HFFc6 (cell line): ENCODE results near the gene ERCC1. TPM values are rescaled to one million over a fixed set of nuclear protein-coding genes. Genes with fewer than 3 reads are reported as not detected.

ENCODE experiments used
- DNase-seq: peaks from one replicate; pipeline ENCODE4 v3.0.0-alpha.2; 2018
- H3K27ac Mint-ChIP-seq: 2 replicates; pipeline ENCODE4 v1.8.0; 2020; ENCODE audit warnings: mild to moderate bottlenecking, mixed read lengths
- H3K27me3 Mint-ChIP-seq: 2 replicates; pipeline ENCODE4 v1.8.0; 2021; ENCODE audit warnings: mild to moderate bottlenecking, moderate library complexity, mixed read lengths; ENCODE audit not compliant: insufficient read depth
- H3K36me3 Mint-ChIP-seq: 2 replicates; pipeline ENCODE4 v1.8.0; 2021; ENCODE audit warnings: low read depth, mixed read lengths
- H3K4me1 Mint-ChIP-seq: 2 replicates; pipeline ENCODE4 v1.8.0; 2020; ENCODE audit warnings: low read depth, mixed read lengths
- H3K4me3 Mint-ChIP-seq: 2 replicates; pipeline ENCODE4 v1.8.0; 2020; ENCODE audit warnings: mild to moderate bottlenecking, moderate library complexity, mixed read lengths
- H3K9me3 Mint-ChIP-seq: 2 replicates; pipeline ENCODE4 v1.8.0; 2020; ENCODE audit warnings: mild to moderate bottlenecking, mixed read lengths
- CTCF ChIP-seq: fragments of 200-600 bp; sonication (generic); IDR thresholded peaks from 2 replicates; pipeline ENCODE4 v1.5.0; 2021; ENCODE audit warnings: antibody characterized with exemption, mild to moderate bottlenecking
- total RNA-seq, 6 experiments: library from RNA; stranded (reverse); fragmentation: NEBNext Ultra II Directional; extraction: Animal tissue kit (Norgen Biotek cat#: 25700); gene quantifications; 2 replicates in 1 of 6; 3 replicates in 5 of 6; pipeline ENCODE4 v1.2.3, GENCODE V29; 2021

The ERCC1 gene
- total RNA-seq, 6 experiments from 2014 or later: 106 to 129 (median 117) TPM

GRCh38 chr19:45442778-45443461, 19.2 kb upstream of the ERCC1 start:
- Mint-ChIP-seq H3K27me3 (peaks cover 8% of the 10 kb centered on the region), H3K4me1 (peaks cover 52% of the 10 kb centered on the region), H3K9me3 (no peaks in the 10 kb centered on the region), H3K27ac (peak overlapping the region; percentile 100), H3K36me3 (no peaks in the 10 kb centered on the region), H3K4me3 (peak overlapping the region; percentile 91)
- no peak for DNase-seq
- no peak for TF ChIP-seq CTCF

- Mint-ChIP-seq H3K4me1 (peaks cover 52% of the 10 kb centered on the region), H3K9me3 (no peaks in the 10 kb centered on the region), H3K36me3 (no peaks in the 10 kb centered on the region), H3K27ac (peak overlapping the region; percentile 100), H3K27me3 (peaks cover 8% of the 10 kb centered on the region), H3K4me3 (peak overlapping the region; percentile 91)
- DNase-seq: no peak
- no peak for TF ChIP-seq CTCF
These were observed 18.7 kb upstream of the ERCC1 start for GRCh38 chr19:45442408-45442777.

GRCh38 chr19:45440873-45441654, 17.3 kb upstream of the ERCC1 start:
- H3K27ac Mint-ChIP-seq: peak overlapping the region; percentile 82
- H3K4me3 Mint-ChIP-seq: peak overlapping the region; percentile 59
- peak; percentile 53 for DNase-seq
- H3K27me3 Mint-ChIP-seq: peaks cover 8% of the 10 kb centered on the region
- H3K36me3 Mint-ChIP-seq: no peaks in the 10 kb centered on the region
- H3K9me3 Mint-ChIP-seq: no peaks in the 10 kb centered on the region
- peaks cover 48% of the 10 kb centered on the region for H3K4me1 Mint-ChIP-seq
- TF ChIP-seq CTCF: no peak

- TF ChIP-seq CTCF: no peak
- peak overlapping the region; percentile 82 for H3K27ac Mint-ChIP-seq
- no peaks in the 10 kb centered on the region for H3K9me3 Mint-ChIP-seq
- DNase-seq: no peak
- peak overlapping the region; percentile 59 for H3K4me3 Mint-ChIP-seq
- H3K4me1 Mint-ChIP-seq: peaks cover 43% of the 10 kb centered on the region
- H3K36me3 Mint-ChIP-seq: no peaks in the 10 kb centered on the region
- H3K27me3 Mint-ChIP-seq: peaks cover 8% of the 10 kb centered on the region
These were observed 16.5 kb upstream of the ERCC1 start for GRCh38 chr19:45440259-45440638.

GRCh38 chr19:45439569-45440258, 16.0 kb upstream of the ERCC1 start:
- Mint-ChIP-seq H3K4me3 (peak overlapping the region; percentile 59), H3K4me1 (peaks cover 38% of the 10 kb centered on the region), H3K27ac (peak overlapping the region; percentile 82), H3K36me3 (no peaks in the 10 kb centered on the region), H3K27me3 (peaks cover 8% of the 10 kb centered on the region), H3K9me3 (no peaks in the 10 kb centered on the region)
- peak; percentile 84 for DNase-seq
- peak; percentile 100 for TF ChIP-seq CTCF
